Measurements from ENCODE around the gene BCR. TPM values are rescaled to one million over a fixed set of nuclear protein-coding genes. Genes with fewer than 3 reads are reported as not detected.

BCR gene
- total RNA-seq, 1 donor from 2014 or later, result 57.2 TPM

GRCh38 chr22:23157560-23158515 is 22.5 kb upstream of the BCR start:
- peak; percentile 50 to 57 for ATAC-seq
- Histone ChIP-seq H3K27me3 (ENCODE audit: low read depth) (no peaks in the 10 kb centered on the region), H3K4me1 (peaks cover 7% of the 10 kb centered on the region), H3K36me3 (no peaks in the 10 kb centered on the region), H3K27ac (peak overlapping the region; percentile 42), H3K9me3 (no peaks in the 10 kb centered on the region), H3K4me3 (no peak overlapping the region)
- no peak for TF ChIP-seq CTCF (IDR thresholded peaks at IDR 0.05)
- intact Hi-C loops (cut with DNase I), result no loop called here
- DNase-seq, result no peak

GRCh38 chr22:23158516-23159290 is 21.6 kb upstream of the BCR start:
- DNase-seq, result no peak
- no peaks in the 10 kb centered on the region for H3K36me3 ChIP-seq
- no peaks in the 10 kb centered on the region for H3K9me3 ChIP-seq
- H3K4me1 ChIP-seq, result peaks cover 10% of the 10 kb centered on the region
- H3K4me3 ChIP-seq, result no peak overlapping the region
- no peaks in the 10 kb centered on the region for H3K27me3 ChIP-seq (ENCODE audit: low read depth)
- no peak for TF ChIP-seq CTCF (IDR thresholded peaks at IDR 0.05)
- ATAC-seq, result no peak
- intact Hi-C loops (cut with DNase I), result no loop called here
- H3K27ac ChIP-seq, result no peak overlapping the region

GRCh38 chr22:23159291-23159630 is 21.0 kb upstream of the BCR start:
- no peak for ATAC-seq
- no peak for DNase-seq
- H3K27ac ChIP-seq, result no peak overlapping the region
- peaks cover 15% of the 10 kb centered on the region for H3K4me1 ChIP-seq
- no peak overlapping the region for H3K4me3 ChIP-seq
- no peaks in the 10 kb centered on the region for H3K27me3 ChIP-seq (ENCODE audit: low read depth)
- TF ChIP-seq CTCF (IDR thresholded peaks at IDR 0.05), result no peak
- intact Hi-C loops (cut with DNase I), result no loop called here
- H3K36me3 ChIP-seq, result no peaks in the 10 kb centered on the region
- no peaks in the 10 kb centered on the region for H3K9me3 ChIP-seq

GRCh38 chr22:23161029-23161428 is 19.3 kb upstream of the BCR start:
- no peaks in the 10 kb centered on the region for H3K36me3 ChIP-seq
- no peak for ATAC-seq
- DNase-seq, result no peak
- no peak overlapping the region for H3K27ac ChIP-seq
- H3K4me1 ChIP-seq, result peaks cover 15% of the 10 kb centered on the region
- no peak overlapping the region for H3K4me3 ChIP-seq
- TF ChIP-seq CTCF (IDR thresholded peaks at IDR 0.05), result no peak
- H3K9me3 ChIP-seq, result no peaks in the 10 kb centered on the region
- intact Hi-C loops (cut with DNase I), result no loop called here
- H3K27me3 ChIP-seq (ENCODE audit: low read depth), result no peaks in the 10 kb centered on the region

DNA sequence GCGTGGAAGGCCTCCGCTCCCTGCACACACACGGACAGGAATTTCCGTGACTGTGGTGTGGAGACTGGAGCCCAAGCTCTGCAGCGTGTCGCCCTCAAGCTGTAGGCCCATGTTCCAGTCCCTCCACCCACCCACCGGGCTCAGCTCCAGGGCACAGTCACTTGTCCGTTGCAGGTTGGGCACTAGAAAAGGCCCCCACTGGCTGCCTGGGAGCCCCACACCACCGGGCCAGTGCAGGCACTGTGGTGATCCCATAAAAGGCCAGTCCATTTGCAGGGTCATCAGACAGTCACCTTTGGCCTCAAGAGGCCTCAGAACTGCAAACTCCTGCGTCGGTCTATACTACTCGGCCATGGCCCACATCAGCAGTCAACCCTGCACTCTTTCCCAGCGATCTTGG is 18.7 kb upstream of the BCR start:
- no peak for DNase-seq
- Histone ChIP-seq H3K4me1 (peaks cover 15% of the 10 kb centered on the region), H3K9me3 (no peaks in the 10 kb centered on the region), H3K27ac (no peak overlapping the region), H3K36me3 (no peaks in the 10 kb centered on the region), H3K27me3 (ENCODE audit: low read depth) (no peaks in the 10 kb centered on the region), H3K4me3 (no peak overlapping the region)
- intact Hi-C loops (cut with DNase I), result no loop called here
- no peak for ATAC-seq
- no peak for TF ChIP-seq CTCF (IDR thresholded peaks at IDR 0.05)
